ENCODE results near the gene SETD2. TPM values are rescaled to one million over a fixed set of nuclear protein-coding genes. Genes with fewer than 3 reads are reported as not detected.
"Not testable (repeated sequence)": the region's sequence is repeated elsewhere in the genome, so short reads cannot be mapped to it uniquely, and the experiment has no call there.

SETD2 gene
- total RNA-seq, 4 donors from 2014 or later = 42.9 to 59.6 (median 47.7) TPM

DNA sequence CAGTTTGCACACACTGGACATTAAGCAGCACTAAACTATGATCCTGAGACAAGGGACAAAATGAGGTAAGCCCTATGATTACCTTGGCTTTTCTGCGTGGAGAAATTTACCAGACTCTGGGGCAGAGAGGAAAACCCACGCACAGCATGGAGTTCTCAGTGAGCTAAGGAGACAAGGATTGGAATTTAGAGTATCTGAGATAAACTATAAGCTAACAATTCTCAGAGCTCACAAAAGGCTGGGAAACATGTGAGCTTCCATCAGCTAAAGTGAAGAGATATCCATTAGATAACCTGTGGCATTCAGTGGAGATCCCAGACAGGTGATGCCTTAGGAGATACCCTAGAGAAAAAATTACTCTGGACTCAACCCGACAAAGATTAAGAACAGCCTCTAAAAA is 135.8 kb downstream of the SETD2 start:
- intact Hi-C loops (cut with DNase I; ENCODE audit: low total_unique reads) = no loop called here
- no peak overlapping the region for H3K4me3 ChIP-seq (ENCODE audit: low read depth, poor library complexity, severe bottlenecking)
- WGBS, 2 donors = 88 to 94% methylated on average over 3 of the region's 3 CpGs
- no peak for DNase-seq (ENCODE audit: low spot score in 2 of 2)
- no peak for TF ChIP-seq POLR2A (IDR thresholded peaks at IDR 0.05)
- TF ChIP-seq, protein P1, sequence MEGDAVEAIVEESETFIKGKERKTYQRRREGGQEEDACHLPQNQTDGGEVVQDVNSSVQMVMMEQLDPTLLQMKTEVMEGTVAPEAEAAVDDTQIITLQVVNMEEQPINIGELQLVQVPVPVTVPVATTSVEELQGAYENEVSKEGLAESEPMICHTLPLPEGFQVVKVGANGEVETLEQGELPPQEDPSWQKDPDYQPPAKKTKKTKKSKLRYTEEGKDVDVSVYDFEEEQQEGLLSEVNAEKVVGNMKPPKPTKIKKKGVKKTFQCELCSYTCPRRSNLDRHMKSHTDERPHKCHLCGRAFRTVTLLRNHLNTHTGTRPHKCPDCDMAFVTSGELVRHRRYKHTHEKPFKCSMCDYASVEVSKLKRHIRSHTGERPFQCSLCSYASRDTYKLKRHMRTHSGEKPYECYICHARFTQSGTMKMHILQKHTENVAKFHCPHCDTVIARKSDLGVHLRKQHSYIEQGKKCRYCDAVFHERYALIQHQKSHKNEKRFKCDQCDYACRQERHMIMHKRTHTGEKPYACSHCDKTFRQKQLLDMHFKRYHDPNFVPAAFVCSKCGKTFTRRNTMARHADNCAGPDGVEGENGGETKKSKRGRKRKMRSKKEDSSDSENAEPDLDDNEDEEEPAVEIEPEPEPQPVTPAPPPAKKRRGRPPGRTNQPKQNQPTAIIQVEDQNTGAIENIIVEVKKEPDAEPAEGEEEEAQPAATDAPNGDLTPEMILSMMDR (IDR thresholded peaks at IDR 0.05) = no peak

DNA sequence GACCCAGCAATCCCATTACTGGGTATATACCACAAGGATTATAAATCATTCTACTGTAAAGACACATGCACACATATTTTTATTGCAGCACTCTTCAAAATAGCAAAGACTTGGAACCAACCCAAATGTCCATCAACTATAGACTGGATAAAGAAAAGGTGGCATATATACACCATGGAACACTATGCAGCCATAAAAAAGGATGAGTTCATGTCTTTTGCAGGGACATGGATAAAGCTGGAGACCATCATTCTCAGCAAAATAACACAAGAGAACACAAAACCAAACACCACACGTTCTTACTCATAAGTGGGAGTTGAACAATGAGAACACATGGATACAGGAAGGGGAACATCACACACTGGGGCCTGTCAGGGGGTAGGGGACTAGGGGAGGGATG is 137.5 kb downstream of the SETD2 start:
- intact Hi-C loops (cut with DNase I; ENCODE audit: low total_unique reads); DNase-seq (ENCODE audit: low spot score in 2 of 2); H3K4me3 ChIP-seq (ENCODE audit: low read depth, poor library complexity, severe bottlenecking): not testable (repeated sequence)
- 88 to 95% methylated on average over 1 of the region's 1 CpG for WGBS, 2 donors

DNA sequence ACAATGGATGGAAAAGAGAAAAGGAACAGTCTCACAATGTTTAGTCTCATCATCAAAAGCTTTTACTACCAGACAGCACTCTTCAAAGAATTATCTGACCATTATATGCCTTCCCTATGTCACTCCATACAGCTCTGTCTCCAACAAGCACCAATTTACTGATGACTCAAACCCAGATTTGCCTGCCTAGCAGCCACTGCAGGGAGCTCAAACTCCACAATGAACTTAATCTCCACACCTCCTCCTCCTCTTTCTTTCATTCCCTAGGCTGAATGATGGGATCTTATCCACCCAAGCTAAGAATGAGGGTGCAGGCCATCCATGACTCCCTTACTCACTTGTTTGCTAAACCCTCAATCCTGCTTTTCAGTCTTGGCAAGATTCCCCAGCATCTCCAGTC is 139.0 kb downstream of the SETD2 start:
- H3K4me3 ChIP-seq (ENCODE audit: low read depth, poor library complexity, severe bottlenecking) = no peak overlapping the region
- intact Hi-C loops (cut with DNase I; ENCODE audit: low total_unique reads) = no loop called here
- DNase-seq (ENCODE audit: low spot score in 2 of 2) = no peak
- TF ChIP-seq, protein P1 (IDR thresholded peaks at IDR 0.05) = no peak
- no peak for TF ChIP-seq POLR2A (IDR thresholded peaks at IDR 0.05)

DNA sequence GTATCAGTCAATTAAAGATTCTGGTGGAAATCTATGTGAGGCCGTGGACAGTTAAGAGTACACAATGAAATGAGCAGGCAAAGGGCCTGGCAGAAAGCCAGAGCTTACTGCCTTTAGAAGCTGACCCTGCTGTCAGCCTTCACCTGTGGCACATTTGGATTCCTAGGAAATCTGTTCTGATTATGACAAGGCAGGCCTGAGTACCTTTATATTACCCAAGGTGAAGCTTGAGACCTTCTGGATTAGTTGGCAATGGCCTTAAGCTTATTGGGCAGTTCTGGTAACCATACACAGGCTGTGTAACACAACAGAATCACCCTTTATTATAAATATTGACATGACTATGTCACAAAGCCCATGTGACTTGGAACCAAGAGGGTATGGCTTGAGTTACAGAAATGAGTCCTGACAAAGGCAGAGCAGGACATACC is 141.3 kb downstream of the SETD2 start:
- 61 to 69% methylated on average over 1 of the region's 1 CpG for WGBS, 2 donors
- no peak overlapping the region for H3K4me3 ChIP-seq (ENCODE audit: low read depth, poor library complexity, severe bottlenecking)
- intact Hi-C loops (cut with DNase I; ENCODE audit: low total_unique reads) = no loop called here
- no peak for DNase-seq (ENCODE audit: low spot score in 2 of 2)
- no peak for TF ChIP-seq POLR2A (IDR thresholded peaks at IDR 0.05)
- TF ChIP-seq, protein P1 (IDR thresholded peaks at IDR 0.05) = no peak

DNA sequence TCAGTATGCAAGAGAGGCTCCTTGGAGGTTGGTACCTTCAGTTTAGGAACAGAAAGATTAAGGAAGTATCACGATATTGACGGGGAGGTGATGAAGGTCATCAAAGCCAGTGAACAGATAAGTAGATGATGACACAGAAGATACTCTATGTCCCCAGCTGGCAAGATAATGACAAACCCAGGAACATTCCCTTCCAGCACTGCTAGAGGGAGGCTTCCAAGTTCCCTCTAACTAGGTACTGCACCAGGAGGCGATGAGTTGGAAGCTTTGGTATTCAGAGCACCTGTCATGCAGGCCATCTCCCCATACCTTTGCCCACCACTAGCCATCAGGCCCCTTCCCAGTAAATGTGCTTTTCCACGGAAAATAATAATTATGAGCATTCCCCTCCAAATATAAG is 143.6 kb downstream of the SETD2 start:
- no peak for DNase-seq (ENCODE audit: low spot score in 2 of 2)
- 94 to 98% methylated on average over 4 of the region's 4 CpGs for WGBS, 2 donors
- H3K4me3 ChIP-seq (ENCODE audit: low read depth, poor library complexity, severe bottlenecking) = no peak overlapping the region
- intact Hi-C loops (cut with DNase I; ENCODE audit: low total_unique reads) = no loop called here
- TF ChIP-seq, protein P1 (IDR thresholded peaks at IDR 0.05) = no peak
- TF ChIP-seq POLR2A (IDR thresholded peaks at IDR 0.05) = no peak

DNA sequence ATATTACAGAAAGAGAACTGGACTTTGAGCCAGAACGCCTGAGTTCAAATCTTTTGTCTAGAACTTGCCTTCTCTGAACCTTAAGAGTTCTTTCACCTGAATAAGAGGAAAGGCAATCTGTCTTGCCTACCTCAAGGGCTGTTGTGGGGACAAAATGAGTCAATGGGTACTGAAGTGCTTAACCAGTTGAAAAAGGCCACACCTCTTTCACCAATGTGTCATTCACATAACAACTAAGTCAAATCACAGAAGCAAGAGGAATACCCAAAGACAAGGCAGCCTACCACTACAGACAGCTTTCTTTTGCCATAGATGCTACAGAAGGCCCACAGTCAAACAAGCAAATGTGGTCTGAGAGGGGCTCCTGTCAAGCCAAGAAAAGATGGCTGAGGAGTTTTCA is 144.7 kb downstream of the SETD2 start:
- WGBS, 2 donors = 95 to 100% methylated on average over 1 of the region's 1 CpG
- intact Hi-C loops (cut with DNase I; ENCODE audit: low total_unique reads) = no loop called here
- H3K4me3 ChIP-seq (ENCODE audit: low read depth, poor library complexity, severe bottlenecking) = no peak overlapping the region
- no peak for DNase-seq (ENCODE audit: low spot score in 2 of 2)
- TF ChIP-seq, protein P1 (IDR thresholded peaks at IDR 0.05) = no peak
- TF ChIP-seq POLR2A (IDR thresholded peaks at IDR 0.05) = no peak

Measured in lower leg skin (tissue), 4 donors.